ENCODE measurements around the gene DNMT3A. TPM values are rescaled to one million over a fixed set of nuclear protein-coding genes. Genes with fewer than 3 reads are reported as not detected.

The DNMT3A gene
- total RNA-seq, 1 experiment from 2014 or later, result 215 TPM

GRCh38 chr2:25294573-25295462, 46.9 kb downstream of the DNMT3A start:
- Histone ChIP-seq H3K4me1 (ENCODE audit: insufficient read depth, low read length) (peaks cover 6% of the 10 kb centered on the region; the same call in 1 of the 2 replicates), H3T11ph (ENCODE audit: low read length) (no peak overlapping the region), H4K20me1 (ENCODE audit: control insufficient read depth, insufficient read depth, insufficient read length) (no peaks in the 10 kb centered on the region), H4K91ac (ENCODE audit: insufficient read length, low read depth, low read length) (no peak overlapping the region), H3K79me2 (ENCODE audit: insufficient read depth, low read length) (no peaks in the 10 kb centered on the region), H2AK5ac (ENCODE audit: insufficient read length, low read length) (no peak overlapping the region), H2BK15ac (ENCODE audit: low read depth, low read length) (no peak overlapping the region), H3K18ac (ENCODE audit: insufficient read length, low read depth, low read length) (no peak overlapping the region), H3K4ac (ENCODE audit: low read depth, low read length) (no peak overlapping the region), H3K79me1 (ENCODE audit: insufficient read depth, low read depth, low read length, poor library complexity, severe bottlenecking) (no peaks in the 10 kb centered on the region), H3K14ac (ENCODE audit: insufficient read depth, low read length) (no peak overlapping the region), H2AFZ (ENCODE audit: low read length) (no peak overlapping the region), H4K8ac (replicated peaks; ENCODE audit: insufficient read length, low read depth, low read length) (no peak overlapping the region), H3K4me2 (ENCODE audit: insufficient read depth, insufficient read length, low read length) (no peak overlapping the region), H3K27me3 (ENCODE audit: insufficient read depth, low read length) (no peaks in the 10 kb centered on the region), H3K9ac (ENCODE audit: extremely low read depth, insufficient read length, low read length) (no peak overlapping the region), H3K27ac (ENCODE audit: insufficient read length, low read depth, low read length) (no peak overlapping the region), H2BK120ac (ENCODE audit: low read depth, low read length, poor library complexity, severe bottlenecking) (no peak overlapping the region), H2BK5ac (ENCODE audit: insufficient read length, low read length) (no peak overlapping the region), H3K23ac (ENCODE audit: insufficient read length, low read depth, low read length) (no peak overlapping the region), H3K23me2 (ENCODE audit: insufficient read length, low read depth, low read length, poor library complexity, severe bottlenecking) (peaks cover 2% of the 10 kb centered on the region), H3K56ac (ENCODE audit: insufficient read length, low read depth, low read length) (no peak overlapping the region), H3K9me3 (ENCODE audit: control insufficient read depth, low read depth, low read length) (no peaks in the 10 kb centered on the region), H2BK20ac (ENCODE audit: low read depth, low read length, poor library complexity, severe bottlenecking) (no peak overlapping the region), H4K5ac (ENCODE audit: insufficient read length, low read depth, low read length) (no peak overlapping the region), H2BK12ac (ENCODE audit: insufficient read length, low read depth, low read length) (no peak overlapping the region)
- no peak for TF ChIP-seq CTCF (conservative IDR thresholded peaks at IDR 0.05)
- peaks cover 36 to 44% of the 10 kb centered on the region in 2 experiments for H3K4me1 Mint-ChIP-seq
- WGBS (ENCODE audit: extremely low coverage, insufficient read length, low lambda C conversion rate), result no CpG with 5 or more reads among the region's 16 CpGs
- H3K27me3 Mint-ChIP-seq (ENCODE audit: low read depth), result no peaks in the 10 kb centered on the region
- DNase-seq, result no peak
- H3K9me3 Mint-ChIP-seq, result no peaks in the 10 kb centered on the region
- H3K36me3 Mint-ChIP-seq (ENCODE audit: insufficient read depth in 1 of 3, low read depth in 3 of 3), result no peaks in the 10 kb centered on the region
- H3K4me3 Mint-ChIP-seq, result no peak overlapping the region
- H3K27ac Mint-ChIP-seq, result peak overlapping the region in 2 of 3 experiments; percentile 2 to 64; a peak in 3 of 7 replicates

All from H9 (cell line).